Activated CD4-positive, alpha-beta T cell treated with anti-CD3 and anti-CD28 coated beads, Interleukin-2, amount 50 U/mL, for 16 hours (primary cell): Measurements from ENCODE around the gene KIR2DL3.
"Not testable (repeated sequence)": the region's sequence is repeated elsewhere in the genome, so short reads cannot be mapped to it uniquely, and the experiment has no call there.

ENCODE experiments used
- DNase-seq: peaks from one replicate; pipeline ENCODE4 v3.0.0-alpha.2; 2020

Gene KIR2DL3

DNA sequence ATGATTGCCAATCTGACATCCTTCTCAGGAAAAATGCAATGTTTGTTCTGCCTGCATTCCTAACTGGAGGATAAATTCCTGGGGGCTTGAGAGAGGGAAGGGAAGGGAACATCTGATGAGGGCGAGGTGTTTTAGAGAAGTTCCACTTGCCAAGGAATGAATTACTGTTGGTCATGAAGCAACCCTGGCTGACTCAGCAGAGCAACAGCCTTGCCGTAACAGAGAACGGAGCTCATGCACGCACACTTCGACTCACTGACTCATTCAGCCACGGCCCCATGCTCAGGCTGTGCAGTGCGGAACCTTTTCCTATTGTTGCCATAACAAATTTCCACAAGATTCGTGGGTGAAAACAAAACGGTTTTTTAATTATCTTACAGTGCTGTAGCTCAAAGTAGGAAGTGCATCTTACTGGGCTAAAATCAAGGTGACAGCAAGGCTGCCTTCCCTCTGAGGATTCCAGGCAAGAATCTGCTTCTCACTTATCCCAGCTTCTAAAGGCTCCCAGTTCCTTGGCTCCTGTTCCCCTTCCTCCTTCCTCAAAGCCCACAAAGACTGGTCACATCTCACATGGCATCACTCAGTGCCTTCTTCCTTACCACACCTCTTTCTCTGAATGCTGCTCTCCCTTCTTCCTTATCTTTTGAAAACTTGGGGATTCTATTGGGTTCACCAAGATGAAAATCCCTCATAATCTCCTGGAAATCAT is 9.5 kb downstream of the KIR2DL3 start:
- not testable (repeated sequence) for DNase-seq

DNA sequence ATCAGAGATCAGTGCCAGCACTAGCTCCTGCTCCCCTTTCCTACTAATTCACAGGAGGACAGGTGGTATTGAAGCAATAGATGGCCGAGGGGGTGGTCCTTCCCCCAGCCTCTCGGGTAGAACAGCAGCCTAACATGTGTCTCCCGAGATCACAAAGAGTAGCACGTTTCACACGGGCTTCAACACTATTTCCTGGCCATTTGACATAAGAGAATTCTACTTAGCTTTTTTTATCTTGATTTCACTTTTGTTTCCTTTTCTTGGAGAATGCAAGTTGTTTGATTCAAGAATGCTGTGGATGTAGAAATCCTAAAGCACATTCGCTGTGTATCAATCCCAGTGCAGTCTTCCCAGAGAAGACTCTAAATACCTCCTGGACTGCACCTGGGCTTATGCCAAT is 12.0 kb downstream of the KIR2DL3 start:
- not testable (repeated sequence) for DNase-seq

DNA sequence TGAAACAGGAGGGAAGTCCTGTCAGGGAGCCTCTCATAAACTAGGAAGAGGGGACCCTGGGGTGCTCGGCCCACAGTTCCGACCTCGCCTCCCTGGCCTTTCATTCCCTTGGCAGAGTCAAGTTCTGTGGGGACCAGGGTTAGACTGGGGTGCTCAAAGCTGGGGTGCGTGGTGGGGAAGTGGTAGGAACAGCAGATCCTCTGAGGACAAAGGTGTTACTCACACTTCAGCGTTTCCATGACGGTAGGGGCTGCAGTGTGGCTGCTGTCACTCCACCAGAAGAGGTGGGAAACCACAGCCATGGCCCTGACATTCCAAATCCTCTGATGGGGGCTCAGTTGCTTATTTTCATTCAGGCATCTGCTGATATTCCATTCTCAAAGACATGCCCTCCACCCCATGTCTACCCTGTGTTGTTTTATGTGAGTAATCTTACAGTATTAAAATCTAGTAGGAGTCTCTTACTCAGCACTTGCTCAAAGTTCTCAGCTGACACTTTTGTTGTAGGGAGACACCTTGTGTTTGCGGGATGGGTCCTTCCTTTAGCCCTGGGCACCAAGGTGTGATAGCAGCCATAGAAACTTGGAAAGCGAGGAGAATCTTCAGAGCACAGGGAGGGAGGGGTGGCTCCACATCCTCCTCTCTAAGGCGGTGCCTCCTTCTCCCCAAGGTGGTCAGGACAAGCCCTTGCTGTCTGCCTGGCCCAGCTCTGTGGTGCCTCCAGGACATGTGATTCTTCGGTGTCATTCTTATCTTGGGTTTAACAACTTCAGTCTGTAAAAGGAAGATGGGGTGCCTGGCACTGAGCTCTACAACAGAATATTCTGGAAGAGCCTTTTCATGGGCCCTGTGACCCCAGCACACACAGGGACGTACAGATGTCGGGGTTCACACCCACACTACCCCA is 18.1 kb downstream of the KIR2DL3 start:
- not testable (repeated sequence) for DNase-seq

DNA sequence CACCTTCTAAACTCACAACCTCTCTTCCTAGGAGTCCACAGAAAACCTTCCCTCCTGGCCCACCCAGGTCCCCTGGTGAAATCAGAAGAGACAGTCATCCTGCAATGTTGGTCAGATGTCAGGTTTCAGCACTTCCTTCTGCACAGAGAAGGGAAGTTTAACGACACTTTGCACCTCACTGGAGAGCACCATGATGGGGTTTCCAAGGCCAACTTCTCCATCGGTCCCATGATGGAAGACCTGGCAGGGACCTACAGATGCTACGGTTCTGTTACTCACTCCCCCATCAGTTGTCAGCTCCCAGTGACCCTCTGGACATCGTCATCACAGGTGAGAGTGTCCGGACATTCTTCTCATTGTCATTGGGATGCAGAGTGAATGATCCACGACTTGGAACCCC is 20.3 kb downstream of the KIR2DL3 start:
- DNase-seq: not testable (repeated sequence)

DNA sequence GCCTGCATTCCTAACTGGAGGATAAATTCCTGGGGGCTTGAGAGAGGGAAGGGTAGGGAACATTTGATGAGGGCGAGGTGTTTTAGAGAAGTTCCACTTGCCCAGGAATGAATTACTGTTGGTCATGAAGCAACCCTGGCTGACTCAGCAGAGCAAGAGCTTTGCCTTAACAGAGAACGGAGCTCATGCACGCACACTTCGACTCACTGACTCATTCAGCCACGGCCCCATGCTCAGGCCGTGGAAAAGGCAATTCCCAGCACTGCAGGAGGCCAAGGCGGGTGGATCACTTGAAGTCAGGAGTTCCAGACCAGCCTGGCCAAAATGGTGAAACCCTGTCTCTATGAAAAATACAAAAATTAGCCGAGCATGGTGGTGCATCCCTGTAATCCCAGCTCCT is 25.9 kb downstream of the KIR2DL3 start:
- DNase-seq: not testable (repeated sequence)

DNA sequence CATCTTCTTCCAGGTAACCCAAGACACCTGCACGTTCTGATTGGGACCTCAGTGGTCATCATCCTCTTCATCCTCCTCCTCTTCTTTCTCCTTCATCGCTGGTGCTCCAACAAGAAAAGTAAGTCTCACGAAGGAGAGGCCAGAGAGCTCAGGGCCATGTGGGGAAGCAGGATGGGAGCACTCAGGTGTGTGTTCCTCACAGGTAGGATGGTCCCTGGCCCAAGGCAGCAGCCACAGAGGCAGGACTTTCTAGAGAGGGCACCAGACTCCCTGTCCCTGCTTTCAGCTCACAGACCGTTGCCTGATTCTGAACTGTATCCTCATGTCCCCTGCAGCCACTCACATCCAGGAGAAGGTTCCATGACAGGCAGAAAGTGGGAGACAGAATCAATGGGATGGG is 28.2 kb downstream of the KIR2DL3 start:
- not testable (repeated sequence) for DNase-seq

DNA sequence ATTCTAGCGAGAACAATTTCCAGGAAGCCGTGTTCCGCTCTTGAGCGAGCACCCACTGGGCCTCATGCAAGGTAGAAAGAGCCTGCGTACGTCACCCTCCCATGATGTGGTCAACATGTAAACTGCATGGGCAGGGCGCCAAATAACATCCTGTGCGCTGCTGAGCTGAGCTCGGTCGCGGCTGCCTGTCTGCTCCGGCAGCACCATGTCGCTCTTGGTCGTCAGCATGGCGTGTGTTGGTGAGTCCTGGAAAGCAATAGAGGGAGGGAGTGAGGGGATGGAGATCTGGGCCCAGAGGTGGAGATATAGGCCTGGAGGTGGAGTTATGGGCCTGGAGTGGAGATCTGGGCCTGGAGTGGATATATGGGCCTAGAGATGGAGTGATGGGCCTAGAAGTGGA is 31.3 kb downstream of the KIR2DL3 start, which contains the start of gene KIR2DL1:
TSS of gene KIR2DL1 (plus strand) at position 148 of the 400 bp plus-strand sequence. CDS start at position 206, 58 bp downstream.
- DNase-seq: not testable (repeated sequence)

DNA sequence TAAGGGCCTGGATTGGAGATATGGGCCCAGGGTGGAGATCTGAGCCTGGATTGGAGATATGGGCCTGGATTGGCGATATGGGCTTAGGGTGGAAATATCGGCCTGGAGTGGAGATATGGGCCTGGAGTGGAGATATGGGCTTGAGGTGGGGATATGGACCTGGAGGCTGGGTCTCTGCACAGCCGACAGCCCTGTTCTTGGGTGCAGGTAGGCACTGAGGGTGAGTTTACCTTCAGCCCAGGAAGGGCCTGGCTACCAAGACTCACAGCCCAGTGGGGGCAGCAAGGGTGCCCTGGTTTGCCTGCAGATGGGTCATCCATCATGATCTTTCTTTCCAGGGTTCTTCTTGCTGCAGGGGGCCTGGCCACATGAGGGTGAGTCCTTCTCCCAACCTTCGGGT is 32.2 kb downstream of the KIR2DL3 start:
- not testable (repeated sequence) for DNase-seq

DNA sequence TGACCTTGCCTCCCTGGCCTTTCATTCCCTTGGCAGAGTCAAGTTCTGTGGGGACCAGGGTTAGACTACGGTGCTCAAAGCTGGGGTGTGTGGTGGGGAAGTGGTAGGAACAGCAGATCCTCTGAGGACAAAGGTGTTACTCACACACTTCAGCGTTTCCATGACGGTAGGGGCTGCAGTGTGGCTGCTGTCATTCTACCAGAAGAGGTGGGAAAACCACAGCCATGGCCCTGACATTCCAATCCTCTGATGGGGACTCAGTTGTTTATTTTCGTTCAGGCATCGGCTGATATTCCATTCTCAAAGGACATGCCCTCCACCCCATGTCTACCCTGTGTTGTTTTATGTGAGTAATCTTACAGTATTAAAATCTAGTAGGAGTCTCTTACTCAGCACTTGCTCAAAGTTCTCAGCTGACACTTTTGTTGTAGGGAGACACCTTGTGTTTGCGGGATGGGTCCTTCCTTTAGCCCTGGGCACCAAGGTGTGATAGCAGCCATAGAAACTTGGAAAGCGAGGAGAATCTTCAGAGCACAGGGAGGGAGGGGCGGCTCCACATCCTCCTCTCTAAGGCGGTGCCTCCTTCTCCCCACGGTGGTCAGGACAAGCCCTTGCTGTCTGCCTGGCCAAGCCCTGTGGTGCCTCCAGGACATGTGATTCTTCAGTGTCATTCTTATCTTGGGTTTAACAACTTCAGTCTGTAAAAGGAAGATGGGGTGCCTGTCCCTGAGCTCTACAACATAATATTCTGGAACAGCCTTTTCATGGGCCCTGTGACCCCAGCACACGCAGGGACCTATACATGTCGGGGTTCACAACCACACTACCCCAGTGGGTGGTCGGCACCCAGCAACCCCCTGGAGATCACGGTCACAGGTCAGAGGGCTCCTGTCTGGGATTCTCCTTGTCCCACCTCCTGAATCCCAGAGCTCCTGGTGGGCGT is 33.0 kb downstream of the KIR2DL3 start:
- not testable (repeated sequence) for DNase-seq

DNA sequence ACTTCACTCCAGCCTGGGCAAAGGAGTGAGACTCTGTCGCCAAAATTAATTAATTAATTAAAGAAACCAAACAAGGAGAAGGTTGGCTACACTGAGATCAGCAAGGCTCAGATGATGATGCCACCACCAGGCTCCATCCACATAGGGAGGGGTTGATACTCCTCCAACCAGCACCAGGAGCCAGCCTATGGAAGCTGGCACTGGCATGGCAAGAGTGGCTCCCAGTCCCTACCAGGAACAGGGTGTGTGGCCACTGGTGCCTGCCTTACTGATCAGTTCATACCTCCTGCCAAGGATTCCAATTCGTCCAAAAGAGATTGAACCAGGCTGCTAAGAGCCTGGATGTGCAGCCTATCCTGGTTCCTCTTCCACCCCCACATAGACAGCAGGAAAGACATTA is 34.4 kb downstream of the KIR2DL3 start:
- not testable (repeated sequence) for DNase-seq

DNA sequence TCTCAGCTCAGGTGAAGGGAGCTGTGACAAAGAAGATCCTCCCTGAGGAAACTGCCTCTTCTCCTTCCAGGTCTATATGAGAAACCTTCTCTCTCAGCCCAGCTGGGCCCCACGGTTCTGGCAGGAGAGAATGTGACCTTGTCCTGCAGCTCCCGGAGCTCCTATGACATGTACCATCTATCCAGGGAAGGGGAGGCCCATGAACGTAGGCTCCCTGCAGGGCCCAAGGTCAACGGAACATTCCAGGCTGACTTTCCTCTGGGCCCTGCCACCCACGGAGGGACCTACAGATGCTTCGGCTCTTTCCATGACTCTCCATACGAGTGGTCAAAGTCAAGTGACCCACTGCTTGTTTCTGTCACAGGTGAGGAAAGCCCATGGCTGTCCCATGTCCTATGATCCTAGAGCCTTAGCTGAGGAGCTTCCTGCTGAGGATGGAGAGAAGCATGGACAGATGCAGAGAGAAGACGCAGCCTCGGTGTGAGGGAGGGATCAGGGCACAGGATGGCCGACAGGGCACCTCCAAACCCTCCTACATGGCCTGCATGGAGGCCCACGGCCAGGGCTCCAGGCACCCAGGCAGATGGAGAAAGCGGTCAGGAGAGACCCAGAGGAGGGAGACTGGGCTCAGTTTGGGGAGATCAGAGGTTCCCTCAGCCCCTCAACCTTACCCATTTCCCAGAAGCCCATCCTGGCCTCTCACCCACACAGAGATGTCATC is 36.9 kb downstream of the KIR2DL3 start:
- not testable (repeated sequence) for DNase-seq

DNA sequence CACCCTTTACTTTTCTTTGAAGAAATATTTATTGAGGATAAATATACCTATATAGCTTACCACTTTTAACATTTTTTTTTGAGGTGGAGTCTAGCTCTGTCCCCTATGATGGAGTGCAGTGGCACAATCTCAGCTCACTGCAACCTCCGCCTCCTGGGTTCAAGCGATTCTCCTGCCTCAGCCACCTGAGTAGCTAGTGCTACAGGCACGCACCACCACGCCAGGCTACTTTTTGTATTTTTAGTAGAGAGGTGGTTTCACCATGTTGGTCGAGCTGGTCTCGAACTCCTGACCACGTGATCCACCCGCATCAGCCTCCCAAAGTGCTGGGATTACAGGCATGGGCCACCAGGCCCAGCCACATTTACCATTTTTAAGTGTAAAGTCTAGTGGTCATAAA is 37.5 kb downstream of the KIR2DL3 start:
- not testable (repeated sequence) for DNase-seq

DNA sequence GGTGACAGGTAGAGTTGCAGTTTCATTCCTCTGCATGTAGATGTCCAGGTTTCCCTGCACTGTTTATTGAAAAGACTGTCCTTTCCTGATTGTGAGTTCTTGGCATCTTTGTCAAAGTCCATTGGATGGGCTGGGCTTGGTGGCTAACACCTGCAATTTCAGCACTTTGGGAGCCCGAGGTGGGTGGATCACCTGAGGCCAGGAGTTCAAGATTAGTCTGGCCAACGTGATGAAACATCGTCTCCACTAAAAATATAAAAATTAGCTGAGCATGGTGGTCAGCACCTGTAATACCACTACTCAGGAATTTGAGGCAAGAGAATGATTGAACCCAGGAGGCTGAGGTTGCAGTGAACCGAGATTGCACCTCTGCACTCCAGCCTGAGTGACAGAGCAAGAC is 39.5 kb downstream of the KIR2DL3 start:
- not testable (repeated sequence) for DNase-seq

DNA sequence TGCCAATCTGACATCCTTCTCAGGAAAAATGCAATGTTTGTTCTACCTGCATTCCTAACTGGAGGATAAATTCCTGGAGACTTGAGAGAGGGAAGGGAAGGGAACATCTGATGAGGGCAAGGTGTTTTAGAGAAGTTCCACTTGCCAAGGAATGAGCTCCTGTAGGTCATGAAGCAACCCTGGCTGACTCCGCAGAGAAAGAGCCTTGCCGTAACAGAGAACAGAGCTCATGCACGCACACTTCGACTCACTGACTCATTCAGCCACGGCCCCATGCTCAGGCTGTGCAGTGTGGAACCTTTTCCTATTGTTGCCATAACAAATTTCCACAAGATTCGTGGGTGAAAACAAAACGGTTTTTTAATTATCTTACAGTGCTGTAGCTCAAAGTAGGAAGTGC is 40.6 kb downstream of the KIR2DL3 start:
- not testable (repeated sequence) for DNase-seq

DNA sequence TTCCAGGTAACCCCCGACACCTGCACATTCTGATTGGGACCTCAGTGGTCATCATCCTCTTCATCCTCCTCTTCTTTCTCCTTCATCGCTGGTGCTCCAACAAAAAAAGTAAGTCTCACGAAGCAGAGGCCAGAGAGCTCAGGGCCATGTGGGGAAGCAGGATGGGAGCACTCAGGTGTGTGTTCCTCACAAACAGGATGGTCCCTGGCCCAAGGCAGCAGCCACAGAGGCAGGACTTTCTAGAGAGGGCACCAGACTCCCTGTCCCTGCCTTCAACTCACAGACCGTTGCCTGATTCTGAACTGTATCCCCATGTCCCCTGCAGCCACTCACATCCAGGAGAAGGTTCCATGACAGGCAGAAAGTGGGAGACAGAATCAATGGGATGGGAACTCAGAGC is 44.6 kb downstream of the KIR2DL3 start:
- DNase-seq: not testable (repeated sequence)

DNA sequence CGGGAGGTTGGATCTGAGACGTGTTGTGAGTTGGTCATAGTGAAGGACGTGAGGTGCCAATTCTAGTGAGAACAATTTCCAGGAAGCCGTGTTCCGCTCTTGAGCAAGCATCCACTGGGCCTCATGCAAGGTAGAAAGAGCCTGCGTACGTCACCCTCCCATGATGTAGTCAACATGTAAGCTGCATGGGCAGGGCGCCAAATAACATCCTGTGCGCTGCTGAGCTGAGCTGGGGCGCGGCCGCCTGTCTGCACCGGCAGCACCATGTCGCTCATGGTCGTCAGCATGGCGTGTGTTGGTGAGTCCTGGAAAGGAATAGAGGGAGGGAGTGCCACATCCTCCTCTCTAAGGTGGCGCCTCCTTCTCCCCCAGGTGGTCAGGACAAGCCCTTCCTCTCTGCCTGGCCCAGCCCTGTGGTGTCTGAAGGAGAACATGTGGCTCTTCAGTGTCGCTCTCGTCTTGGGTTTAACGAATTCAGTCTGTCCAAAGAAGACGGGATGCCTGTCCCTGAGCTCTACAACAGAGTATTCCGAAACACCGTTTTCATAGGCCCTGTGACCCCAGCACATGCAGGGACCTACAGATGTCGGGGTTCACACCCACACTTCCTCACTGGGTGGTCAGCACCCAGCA is 47.9 kb downstream of the KIR2DL3 start:
- not testable (repeated sequence) for DNase-seq

DNA sequence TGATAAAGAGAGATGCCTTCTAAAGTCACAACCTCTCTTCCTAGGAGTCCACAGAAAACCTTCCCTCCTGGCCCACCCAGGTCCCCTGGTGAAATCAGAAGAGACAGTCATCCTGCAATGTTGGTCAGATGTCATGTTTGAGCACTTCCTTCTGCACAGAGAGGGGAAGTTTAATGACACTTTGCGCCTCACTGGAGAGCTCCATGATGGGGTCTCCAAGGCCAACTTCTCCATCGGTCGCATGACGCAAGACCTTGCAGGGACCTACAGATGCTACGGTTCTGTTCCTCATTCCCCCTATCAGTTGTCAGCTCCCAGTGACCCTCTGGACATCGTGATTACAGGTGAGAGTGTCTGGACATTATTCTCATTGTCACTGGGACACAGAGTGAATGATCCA is 49.8 kb downstream of the KIR2DL3 start:
- DNase-seq: not testable (repeated sequence)

DNA sequence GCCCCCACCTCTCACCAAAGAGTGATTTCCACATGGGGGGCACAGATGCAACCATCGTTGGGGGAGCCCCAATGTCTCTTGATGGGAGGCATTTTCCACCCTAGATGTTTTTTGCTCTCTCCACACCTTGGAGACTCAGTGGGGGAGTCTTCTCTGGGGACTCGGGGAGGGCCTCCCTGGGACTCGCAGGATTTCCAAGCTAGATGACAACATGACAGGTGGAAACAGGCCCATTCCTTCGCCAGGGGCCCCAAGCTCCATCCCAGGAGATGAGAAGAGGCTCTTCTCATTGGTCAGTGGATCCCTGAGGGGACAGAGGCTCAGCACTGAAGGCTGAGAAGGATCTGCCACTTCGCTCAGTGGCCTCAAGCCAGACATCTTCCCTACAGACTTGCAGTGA is 52.4 kb downstream of the KIR2DL3 start:
- DNase-seq: no peak

DNA sequence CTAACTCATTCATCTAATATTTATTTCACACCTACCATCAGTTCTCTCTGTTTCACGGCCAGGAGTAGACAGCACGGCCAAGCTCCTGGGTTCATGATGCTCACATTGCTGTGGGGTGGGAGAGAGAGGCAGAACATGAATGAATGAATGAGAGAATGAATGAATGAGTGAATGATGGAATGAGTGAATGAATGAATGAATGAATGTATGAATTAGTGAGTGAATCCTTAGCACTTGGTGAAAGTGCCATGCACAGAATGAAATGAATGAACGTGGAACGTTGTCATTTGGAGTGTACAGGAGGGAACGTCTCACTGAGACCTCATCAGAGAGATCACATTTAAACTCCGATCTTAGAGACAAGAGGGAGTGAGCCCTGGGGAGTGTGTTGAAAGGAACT is 53.2 kb downstream of the KIR2DL3 start:
- no peak for DNase-seq

DNA sequence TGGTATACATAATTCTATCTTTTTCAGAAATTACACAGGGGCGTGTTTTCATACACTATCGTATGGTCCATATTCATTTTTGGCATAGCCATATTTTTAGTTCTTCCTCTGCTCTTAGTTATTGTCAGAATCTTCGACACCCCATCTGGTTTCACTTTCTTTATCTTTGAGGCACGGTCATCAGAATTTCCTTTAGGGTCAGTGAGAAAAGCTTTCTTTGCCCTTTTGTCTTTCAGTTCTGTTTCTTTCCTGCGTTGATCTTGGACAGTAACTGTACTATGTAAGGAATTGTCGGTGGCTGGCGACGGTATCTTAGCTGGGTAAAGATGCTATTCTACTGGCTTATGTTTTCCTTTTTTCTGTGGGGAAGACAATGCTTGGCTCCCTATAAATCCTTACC is 54.5 kb downstream of the KIR2DL3 start:
- DNase-seq: no peak

DNA sequence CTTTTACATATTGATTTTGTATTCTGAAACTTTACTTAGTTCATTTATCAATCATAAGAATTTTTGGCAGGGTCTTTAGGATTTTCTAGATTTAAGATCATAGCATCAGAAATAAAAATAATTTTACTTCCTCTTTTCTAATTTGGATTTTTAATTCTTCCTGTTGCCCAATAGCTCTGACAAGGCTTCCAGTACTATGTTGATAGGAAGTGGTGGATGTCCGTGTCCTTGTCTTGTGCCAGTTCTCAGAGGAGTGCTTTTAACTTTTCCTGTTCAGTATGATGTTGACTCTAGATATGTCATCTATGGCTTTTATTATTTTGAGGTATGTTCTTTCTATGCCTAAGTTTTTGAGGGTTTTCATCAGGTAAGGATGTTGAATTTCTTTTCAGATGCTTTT is 57.4 kb downstream of the KIR2DL3 start:
- no peak for DNase-seq
